Activated CD8-positive, alpha-beta memory T cell treated with anti-CD3 and anti-CD28 coated beads for 4 hours (primary cell): Measurements from ENCODE around the gene PTPRR.

Source experiments
- DNase-seq, 2 donors: peaks; one replicate each; pipeline ENCODE4 v3.0.0-alpha.2; 2020; ENCODE audit warnings: low read depth in 2 of 2

Gene PTPRR

DNA sequence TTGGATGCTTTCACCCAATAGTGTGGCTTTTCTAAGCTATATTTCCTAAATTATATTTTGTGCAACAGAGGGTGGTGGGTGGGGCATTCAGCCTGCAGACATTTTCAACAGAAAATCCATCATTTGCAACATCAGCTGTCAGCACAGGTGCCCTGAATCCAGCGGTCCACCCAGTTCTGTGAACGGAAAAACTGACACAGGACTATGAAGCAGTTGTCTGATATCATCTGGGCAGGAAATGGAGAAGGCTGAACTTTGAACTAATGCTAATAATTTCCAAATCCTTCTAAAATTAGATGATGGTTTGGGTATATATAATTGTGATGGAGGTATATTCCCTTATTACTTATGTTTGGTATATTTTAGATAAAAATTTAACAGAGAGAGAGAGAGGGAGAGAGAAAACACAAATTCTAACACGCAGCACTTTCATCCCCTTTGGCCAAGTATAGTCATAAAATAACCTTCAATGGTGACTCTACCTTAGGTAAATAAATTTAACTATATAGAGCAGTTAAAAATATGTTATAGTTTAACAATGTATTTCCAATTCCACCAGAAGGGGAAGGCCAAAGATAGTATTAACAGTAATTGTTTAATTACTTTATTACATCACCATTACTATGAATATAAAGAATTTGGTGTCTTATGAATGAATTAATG is 225.0 kb downstream of the PTPRR start:
- no peak for DNase-seq

DNA sequence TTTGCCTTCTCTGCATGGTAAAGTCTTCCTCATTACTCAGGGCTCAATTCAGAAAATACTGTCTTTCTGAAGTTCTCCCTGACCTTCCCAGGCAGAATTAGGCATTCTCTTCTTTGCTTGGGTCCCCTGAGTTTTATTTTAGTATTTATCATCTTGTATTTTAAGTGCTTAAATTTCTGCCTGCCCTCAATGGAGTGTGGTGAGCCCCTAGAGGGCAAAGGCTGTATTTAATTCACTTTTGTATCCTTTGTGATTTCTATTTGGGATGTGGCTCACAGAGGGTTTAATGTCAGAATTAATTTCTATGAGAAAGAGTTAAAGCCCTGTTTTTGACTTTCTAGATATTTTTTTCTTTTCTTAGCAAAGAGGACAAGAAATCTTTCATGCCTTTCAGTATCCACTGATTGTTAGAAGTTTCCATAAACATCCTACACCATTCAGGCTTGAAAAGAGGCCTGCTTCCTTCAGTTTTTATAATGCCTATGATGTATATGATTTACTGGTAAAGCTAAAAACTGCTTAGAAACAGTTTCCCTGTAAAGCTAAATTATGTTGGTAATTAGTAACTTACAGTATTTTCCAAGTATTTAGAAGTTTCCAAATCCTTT is 227.8 kb downstream of the PTPRR start:
- DNase-seq = no peak

DNA sequence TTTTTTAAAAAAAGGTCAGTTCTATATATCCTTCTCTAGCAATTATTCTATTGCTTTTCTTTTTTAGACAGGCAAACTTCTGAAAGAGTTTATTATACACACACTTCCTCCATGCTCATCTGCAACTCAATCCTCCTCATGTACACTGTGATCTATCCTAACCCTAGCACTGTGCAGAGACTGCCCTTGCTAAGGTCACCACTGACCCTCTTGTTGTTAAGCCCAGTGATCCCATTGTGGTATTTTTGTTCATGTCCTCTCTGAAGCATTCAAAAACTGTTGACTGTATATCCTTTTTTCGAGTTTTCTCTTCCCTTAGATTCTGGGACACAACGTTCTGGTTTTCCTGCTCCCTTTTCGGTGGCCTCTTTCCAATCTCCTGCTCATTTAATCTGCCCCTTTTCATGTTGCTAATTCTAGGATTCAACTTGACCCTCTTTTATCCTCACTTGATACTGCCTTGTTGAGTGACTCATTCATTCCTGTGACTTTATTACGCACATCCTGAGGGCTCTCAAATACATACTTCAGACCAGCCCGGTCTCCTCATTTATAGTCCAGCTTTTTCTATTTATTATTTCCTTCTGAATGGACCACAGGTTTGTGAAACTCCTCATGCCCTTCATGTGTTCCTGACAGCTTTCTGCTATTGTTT is 229.4 kb downstream of the PTPRR start:
- no peak for DNase-seq

DNA sequence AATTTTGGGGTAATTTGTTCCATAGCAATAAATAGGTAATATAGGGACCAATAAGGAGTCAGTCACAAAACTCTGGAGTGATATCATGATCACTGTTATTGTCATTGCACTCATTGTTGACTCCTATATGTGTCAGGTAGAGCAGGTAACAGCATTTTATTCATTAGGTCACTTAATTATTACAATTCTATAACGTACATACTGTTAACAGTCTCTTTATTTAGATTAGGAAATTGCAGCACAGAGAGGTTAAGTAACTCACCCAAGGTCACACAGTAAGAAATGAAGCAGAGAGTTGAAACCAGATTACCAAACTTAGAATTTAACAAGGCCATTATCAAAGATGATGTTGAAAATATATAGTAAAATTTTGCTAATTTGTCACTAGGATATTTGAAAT is 233.6 kb downstream of the PTPRR start:
- no peak for DNase-seq

DNA sequence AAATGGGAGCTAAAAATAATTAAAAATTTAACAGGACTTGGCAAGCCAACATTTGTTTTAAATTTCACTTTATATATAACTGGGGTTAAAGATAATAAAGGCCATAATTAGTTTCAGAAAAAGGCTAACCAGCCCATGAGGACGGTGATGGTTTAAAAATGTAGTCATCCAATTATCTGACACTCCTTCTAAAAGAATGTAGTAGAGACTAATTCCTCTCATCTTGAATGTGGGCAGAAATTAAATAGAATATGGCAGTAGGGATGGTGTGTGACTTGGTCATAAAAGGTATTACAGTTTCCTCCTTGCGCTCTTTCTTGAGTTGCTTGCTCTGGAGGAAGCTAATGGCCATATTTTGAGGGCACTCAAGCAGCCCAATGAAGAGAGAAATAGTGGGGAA is 234.2 kb downstream of the PTPRR start:
- DNase-seq = no peak

DNA sequence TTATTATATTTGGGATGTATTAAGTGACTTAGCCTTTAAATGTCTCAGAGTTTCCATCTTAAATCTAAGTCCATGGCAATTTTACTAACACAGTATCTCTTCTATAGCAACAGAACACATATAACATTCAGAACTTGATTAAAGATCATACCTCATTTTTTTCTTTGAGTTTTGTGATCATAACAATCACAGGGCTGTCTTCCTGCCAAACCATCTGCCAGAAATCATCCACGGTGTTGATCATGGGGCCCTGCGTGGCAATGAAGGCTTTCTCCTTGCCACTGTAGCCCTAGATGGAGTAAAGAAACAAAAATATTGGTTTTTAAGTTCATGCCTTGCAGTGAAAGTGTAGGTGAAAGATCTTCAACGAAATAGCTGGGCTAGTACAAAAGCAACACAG is 236.6 kb downstream of the PTPRR start:
- DNase-seq = no peak

DNA sequence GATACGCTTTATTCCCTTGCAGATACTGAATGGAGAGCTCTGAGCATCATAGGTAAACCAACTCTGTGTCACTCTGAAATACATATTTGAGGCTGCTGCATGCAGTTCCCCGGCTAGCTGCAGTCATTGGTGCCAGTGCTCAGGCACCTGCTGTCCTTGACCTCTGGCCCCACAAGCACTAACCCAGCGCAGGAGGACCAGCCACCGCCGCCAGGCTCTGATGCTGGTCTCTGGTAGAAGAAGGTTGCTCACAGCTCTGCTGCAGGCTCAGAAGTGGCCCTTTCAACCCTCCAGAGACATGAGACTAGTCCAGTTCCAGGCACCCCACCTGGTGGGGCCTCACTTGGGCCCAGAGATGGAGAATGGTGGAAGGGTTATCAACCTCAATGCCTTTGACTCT is 248.8 kb downstream of the PTPRR start:
- DNase-seq = no peak

DNA sequence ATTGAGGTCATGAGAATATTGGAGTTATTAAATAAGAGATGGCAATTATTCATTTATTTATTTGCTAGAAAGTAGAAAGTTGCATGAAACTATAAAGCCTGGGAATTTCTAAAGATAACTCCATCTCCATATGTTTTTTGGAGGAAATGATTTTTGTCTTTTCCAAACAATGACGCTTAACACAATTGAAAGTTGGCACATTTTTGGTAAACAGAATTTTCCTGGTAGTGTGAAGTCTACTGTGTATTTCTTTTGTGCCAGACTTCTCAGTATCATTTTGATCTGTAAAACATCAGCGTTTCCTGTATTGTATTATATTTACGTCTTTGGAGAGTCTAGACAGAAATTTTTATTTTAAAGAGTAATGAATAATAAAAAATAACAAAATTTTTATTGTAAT is 249.6 kb downstream of the PTPRR start:
- no peak for DNase-seq

DNA sequence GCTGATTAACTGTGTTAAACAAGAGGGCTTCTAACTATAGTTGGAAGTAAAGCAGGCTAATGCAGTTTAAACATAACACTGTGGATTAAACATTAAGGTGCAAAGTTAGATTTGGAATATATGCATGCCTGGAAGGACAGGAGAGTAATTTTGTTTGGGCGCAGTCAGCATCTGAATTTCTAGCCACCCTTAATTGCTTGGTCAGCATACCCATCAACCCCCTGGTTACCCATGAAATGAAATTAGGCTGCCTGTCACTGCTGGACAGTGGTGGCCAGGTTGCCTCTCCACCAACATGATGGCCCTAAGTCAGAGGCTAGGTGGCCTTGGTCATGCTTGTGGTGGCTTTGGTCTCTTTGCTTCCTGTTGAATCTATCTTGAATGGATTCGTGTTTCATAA is 253.3 kb downstream of the PTPRR start:
- DNase-seq = no peak

DNA sequence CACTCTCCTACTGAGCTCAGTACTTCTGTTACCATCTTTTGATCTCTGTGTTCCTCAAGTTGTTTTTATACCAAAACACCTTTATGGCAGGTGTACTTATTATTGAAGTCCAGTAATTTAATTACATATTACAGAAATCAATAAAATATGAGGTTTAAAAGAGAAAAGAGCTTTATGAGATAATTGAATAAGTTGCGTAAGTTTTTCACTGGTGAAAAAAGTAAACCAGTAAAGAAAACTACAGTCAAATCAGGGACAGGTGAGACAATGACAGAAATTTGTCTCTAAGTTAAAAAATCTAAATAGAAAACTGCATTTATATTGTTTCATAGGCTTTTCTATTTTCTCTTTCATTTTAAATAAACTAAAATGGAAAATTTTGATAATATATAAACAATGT is 254.2 kb downstream of the PTPRR start:
- DNase-seq = no peak

DNA sequence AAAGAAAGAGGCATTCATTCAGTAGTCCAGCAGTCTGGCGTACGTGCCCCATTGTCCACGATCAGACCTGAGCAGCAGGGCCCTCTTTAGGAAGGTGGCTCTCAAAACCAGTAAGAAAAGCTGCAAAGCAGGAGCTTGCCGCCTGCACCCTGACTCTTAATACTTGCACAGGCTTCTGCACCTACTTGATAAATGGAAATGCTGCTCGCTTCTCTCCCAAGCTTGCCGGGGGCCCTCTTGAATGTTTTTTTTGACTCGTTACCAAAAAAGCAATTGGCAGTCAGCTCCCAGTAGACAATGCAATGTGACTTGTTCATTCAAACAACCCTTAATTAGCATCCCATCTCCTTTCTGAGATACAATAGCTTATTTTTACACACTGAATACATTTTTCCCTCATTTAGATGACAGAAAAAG is 256.1 kb downstream of the PTPRR start:
- DNase-seq = no peak

DNA sequence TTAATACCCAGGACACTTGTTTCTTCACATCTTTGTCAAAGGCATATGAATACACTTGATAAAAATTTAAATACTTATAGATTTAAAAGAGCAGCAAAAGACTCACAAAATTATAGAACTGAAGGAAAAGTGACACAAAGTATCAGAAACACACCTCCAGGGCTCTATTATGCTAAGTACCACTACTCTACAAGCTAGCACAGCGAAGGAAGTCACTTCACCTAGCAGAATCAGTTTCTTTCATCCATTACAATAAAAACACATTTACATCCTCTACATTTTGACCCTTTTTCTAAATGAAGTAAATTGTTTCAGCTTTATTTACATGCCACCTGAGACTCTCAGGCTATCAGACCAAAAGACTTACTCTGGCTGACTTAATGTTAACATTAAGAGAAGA is 256.7 kb downstream of the PTPRR start:
- DNase-seq = no peak

DNA sequence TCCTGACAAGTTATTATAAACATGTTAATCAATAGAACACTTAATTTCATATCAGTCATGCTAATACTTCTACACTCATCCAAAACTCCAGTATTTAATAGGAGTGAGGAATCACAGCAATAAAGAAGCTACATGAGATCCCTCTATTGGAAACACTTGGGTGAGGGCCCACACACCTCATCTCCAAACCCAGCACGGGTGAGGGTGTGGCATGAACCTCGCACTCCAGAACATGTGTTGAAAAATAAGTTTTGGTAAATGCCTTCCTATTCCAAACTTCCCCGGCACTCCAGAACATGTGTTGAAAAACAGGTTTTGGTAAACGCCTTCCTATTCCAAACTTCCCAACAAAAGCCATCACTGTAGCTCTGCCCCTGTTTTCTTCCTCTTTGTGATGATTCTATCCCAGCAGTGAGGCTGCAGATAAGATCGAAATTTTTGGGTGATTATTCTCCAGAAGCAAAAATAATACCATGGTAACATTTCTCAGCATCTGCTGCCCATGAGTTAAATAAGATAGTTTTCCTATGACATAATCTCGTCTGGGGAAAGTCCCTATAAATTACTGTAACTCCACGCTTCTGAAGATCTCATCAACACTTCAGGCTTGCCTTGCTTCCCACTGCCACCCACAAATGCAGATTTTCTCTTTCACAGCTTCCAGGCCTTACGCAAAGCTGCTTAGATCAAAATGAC is 258.9 kb downstream of the PTPRR start:
- no peak for DNase-seq

DNA sequence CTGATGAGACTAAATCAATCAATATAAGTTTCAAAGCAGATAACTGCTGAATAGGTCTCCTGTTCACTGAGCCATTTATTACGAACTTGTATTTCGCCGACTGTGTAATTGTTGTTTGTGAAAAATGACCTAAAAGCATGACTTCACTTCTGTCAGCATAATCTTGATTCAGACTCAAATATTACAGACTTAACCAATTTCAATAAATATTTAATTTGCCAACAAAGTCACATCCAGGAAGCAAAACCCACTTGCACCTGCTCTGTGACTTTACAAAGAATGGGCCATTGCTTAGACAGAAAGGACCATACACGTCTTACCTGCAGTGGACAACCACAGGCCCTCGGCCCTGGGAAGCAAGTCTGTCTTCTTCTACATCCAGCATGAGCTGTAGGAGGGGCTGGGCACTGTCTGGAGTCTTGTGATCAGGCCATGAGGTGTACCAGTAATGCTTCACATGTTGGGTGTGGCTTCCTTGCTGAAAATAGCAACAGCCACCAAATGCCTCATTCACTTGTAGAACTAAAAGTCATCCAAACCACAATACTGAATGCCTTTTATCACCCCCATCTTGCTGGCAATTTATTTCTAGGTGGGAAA is 259.8 kb downstream of the PTPRR start:
- no peak for DNase-seq

DNA sequence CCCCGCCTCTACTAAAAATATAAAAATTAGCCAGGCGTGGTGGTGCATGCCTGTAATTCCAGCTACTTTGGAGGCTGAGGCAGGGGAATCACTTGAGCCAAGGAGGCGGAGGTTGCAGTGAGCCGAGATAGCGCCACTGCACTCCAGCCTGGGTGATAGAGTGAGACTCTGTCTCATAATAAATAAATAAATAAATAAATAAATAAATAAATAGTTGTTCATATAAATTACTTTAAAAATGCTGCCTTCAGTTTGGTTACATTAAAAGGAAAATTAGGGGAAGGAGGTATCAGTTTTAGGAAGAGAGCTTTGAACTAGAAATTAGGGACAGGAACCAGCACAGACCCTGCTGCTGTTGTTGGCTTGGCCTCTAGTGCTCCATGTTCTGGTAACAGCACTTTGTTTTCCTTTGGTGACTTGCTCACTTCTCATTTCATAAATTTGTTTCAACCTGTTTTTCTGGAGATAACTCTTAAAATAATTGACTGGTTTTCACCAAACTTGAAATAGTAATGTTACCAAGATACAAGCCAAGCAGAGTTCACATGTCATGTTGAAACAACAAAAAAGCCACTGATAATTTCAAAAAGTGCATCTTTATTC is 260.4 kb downstream of the PTPRR start:
- no peak for DNase-seq

DNA sequence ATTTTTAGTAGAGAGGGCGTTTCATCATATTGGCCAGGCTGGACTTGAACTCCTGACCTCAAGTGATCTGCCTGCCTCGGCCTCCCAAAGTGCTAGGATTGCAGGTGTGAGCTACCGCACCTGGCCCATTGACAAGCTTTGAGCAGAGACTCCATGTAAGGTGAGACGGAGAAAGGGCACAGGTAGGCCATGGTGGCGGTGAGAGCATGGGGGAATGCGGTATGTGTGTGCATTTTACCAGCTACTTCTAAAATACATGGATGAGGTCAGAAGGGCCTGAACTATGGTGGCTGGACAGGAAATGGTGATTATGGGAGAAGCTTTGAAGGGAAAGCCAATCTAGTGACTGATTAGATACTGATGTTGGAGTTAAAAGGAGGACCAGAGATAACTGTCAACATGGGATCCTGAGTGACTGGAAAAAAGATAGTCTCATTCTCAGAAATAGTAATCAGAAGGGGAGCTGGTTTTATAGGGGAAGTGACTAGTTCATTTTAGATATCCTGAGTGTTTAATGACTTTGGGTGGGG is 261.4 kb downstream of the PTPRR start:
- DNase-seq = no peak

DNA sequence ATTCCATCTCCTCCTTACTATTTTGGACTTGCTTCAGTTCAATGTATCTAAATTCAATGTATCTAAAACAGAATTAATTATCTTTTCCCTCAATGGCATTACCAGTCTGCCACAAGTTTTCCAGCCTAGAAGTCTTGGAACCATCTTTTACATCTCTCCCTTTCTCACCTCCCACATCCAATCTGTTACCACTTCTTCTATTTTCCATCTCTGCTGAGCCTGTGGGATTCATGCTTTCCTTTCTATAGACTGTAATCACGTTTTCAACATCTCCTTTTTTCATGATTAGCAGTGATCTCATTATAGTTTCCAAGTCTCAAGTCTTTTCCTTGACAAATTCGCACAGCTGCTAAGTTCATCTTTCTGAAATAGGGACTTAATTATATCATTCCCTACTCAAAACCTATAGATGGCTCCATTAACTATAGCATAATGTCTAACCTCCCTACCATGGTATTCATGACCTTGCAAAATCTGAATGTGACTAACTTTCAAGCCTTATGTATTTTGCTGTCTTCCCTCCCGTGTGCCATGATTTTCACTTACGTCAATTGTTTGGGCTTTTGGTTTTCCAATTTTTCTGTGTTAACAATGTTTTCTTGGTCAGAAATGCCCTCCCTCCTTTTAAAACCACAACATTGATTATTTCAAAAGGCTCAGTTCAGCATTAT is 262.8 kb downstream of the PTPRR start:
- no peak for DNase-seq

DNA sequence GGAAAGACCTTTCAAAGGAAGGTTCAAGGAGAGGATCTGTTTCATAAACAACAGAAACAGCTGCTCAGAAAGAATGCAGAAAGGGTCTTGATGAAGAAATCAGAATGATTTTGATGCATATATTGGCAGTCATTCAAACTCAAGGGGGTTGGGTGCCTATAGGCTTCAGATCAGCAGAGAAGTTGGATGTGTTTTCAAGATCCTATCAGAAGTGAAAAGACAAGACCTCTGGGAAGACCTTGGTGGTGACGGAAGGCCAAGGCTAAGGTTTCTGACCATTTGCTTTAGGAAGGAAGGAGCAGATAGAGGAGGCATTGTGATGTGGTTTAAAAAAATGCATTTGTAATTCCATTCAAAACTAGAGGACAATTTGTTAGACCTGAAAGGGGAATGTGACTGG is 268.1 kb downstream of the PTPRR start:
- no peak for DNase-seq

DNA sequence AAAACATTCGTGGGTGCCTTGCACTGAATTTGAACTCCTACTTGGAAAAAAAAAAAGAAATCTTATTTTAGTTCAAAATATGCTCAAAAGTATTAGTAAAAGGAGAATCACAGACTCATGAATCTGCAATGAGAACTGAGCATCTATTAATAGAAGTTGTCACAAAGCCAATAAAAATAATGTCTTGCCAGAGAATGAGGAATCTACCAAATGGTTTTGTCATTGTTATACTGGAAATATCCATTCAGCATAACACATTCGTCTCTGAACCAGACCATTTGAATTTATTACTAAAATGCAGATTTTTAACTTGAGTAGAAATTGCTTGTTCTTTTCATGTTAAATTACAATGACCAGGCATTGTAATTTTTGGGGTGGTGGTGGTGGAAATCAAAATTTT is 271.7 kb downstream of the PTPRR start:
- DNase-seq = no peak

DNA sequence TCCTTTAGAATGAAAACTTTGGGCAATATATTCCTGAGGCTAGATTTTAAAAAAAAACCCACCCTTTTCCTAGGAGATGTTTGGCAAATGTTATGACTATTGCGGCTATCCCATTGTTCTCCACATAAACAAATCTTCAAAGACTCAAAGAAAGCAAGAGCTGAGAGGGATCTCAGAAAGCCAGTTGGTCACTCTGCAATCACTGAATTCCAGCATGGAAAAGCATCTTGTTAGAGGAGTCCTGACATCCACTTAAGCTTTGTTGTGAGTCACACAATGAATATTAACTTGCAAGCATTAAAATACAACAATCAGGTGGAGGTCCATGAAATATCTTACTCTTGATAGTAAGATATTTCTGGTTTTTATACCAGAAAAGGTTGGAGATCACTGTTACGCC is 272.3 kb downstream of the PTPRR start:
- DNase-seq = no peak

DNA sequence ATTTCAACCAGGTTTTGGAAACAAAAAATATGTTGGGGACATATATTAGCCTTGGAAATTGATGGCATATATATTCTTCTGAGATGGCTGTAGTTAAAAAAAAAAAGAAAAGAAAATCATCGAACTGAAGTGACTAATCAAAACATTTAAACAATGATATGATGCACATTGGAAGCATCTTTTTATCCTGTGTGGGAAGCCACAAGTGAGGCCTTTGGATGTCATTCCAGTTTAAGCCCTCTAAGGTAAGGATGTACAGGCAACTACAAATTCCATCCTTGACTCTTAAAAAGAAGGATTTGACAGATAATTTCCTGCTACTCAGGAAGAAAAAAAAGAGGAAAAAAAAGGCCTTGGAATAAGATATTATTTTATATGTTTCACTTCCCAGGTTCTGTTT is 273.7 kb downstream of the PTPRR start:
- no peak for DNase-seq
